SK-N-SH (cell line): ENCODE measurements around the gene MYO1H. TPM values are rescaled to one million over a fixed set of nuclear protein-coding genes. Genes with fewer than 3 reads are reported as not detected.

Source experiments
- CTCF ChIA-PET: fragments of 300-600, 350-600 bp; formaldehyde crosslinking; extraction: SDS; loops from one replicate; lab custom pipeline; 2021; lab: Yijun Ruan, JAX
- POLR2A ChIA-PET: fragments of 350-600 bp; sonication (Branson Sonifier 250); formaldehyde crosslinking; extraction: SDS; loops from one replicate; lab custom pipeline; 2020; ENCODE audit warnings: antibody characterized with exemption, inconsistent platforms; lab: Yijun Ruan, JAX
- DNase-seq: peaks from one replicate; pipeline ENCODE4 v3.0.0; 2012
- H2AFZ ChIP-seq: fragments of 200-600 bp; sonication (generic); 2 replicates; pipeline ENCODE4 v1.8.1; 2016; ENCODE audit warnings: antibody characterized with exemption, mild to moderate bottlenecking, low read depth
- H3F3A ChIP-seq: fragments of 200-600 bp; sonication (generic); replicated peaks from 2 replicates; pipeline ENCODE3; 2016; ENCODE audit warnings: antibody characterized with exemption, mild to moderate bottlenecking; ENCODE audit not compliant: insufficient read depth
- H3K27ac ChIP-seq, 2 experiments: fragments of 200-500 bp in 1 of 2; fragments of 200-600 bp in 1 of 2; sonication (Bioruptor generic) in 1 of 2; sonication (generic), shearing (Covaris generic) in 1 of 2; 2 replicates each; pipeline versions ENCODE4 v1.5.1 to v1.6.1; 2014 to 2016; ENCODE audit warnings: low read depth in 2 of 2, inconsistent platforms in 1 of 2, low read length in 1 of 2, mild to moderate bottlenecking in 1 of 2, mixed read lengths in 1 of 2
- H3K27me3 ChIP-seq: fragments of 200-600 bp; sonication (generic), shearing (Covaris generic); 2 replicates; pipeline ENCODE4 v1.6.1; 2016; ENCODE audit warnings: mixed run types; ENCODE audit not compliant: insufficient read depth
- H3K36me3 ChIP-seq, 2 experiments: fragments of 200-500 bp in 1 of 2; fragments of 200-600 bp in 1 of 2; sonication (Bioruptor generic) in 1 of 2; sonication (generic) in 1 of 2; replicated peaks in 1 of 2; 2 replicates each; pipeline versions ENCODE3 to v1.5.1; 2014 to 2016; ENCODE audit warnings: low read length in 1 of 2, mild to moderate bottlenecking in 1 of 2; ENCODE audit not compliant: insufficient read depth in 2 of 2, control insufficient read depth in 1 of 2
- H3K4me1 ChIP-seq, 2 experiments: fragments of 200-500 bp in 1 of 2; fragments of 200-600 bp in 1 of 2; sonication (Bioruptor generic) in 1 of 2; sonication (generic), shearing (Covaris generic) in 1 of 2; 2 replicates each; pipeline versions ENCODE4 v1.5.1 to v1.6.1; 2014 to 2016; ENCODE audit warnings: low read depth in 1 of 2, low read length in 1 of 2, mixed run types in 1 of 2; ENCODE audit not compliant: insufficient read depth in 2 of 2, control insufficient read depth in 1 of 2
- H3K4me2 ChIP-seq: fragments of 200-600 bp; sonication (generic), shearing (Covaris generic); 2 replicates; pipeline ENCODE4 v1.6.1; 2017; ENCODE audit warnings: mixed run types
- H3K4me3 ChIP-seq, 2 experiments: fragments of 200-500 bp in 1 of 2; fragments of 200-600 bp in 1 of 2; sonication (Bioruptor generic) in 1 of 2; sonication (generic), shearing (Covaris generic) in 1 of 2; 2 replicates each; pipeline versions ENCODE4 v1.5.1 to v1.8.1; 2014 to 2016; ENCODE audit warnings: low read depth in 2 of 2, inconsistent platforms in 1 of 2, low read length in 1 of 2, mild to moderate bottlenecking in 1 of 2, mixed read lengths in 1 of 2, moderate library complexity in 1 of 2
- H3K79me2 ChIP-seq: fragments of 200-600 bp; sonication (generic); 2 replicates; pipeline ENCODE4 v1.8.1; 2017; ENCODE audit warnings: mild to moderate bottlenecking; ENCODE audit not compliant: insufficient read depth
- H3K9ac ChIP-seq: fragments of 200-600 bp; sonication (generic); 2 replicates; pipeline ENCODE4 v1.6.1; 2017; ENCODE audit warnings: mixed run types
- H3K9me2 ChIP-seq: fragments of 200-600 bp; sonication (generic); 2 replicates; pipeline ENCODE4 v1.6.1; 2017; ENCODE audit warnings: mixed run types
- H3K9me3 ChIP-seq: fragments of 200-600 bp; sonication (generic); 2 replicates; pipeline ENCODE4 v1.6.1; 2017; ENCODE audit warnings: mixed run types, mild to moderate bottlenecking, moderate library complexity
- H4K20me1 ChIP-seq: fragments of 200-600 bp; sonication (generic); 2 replicates; pipeline ENCODE4 v1.6.1; 2017; ENCODE audit warnings: mild to moderate bottlenecking, mixed run types; ENCODE audit not compliant: insufficient read depth
- ELF1 ChIP-seq: IDR thresholded peaks from 2 replicates; pipeline ENCODE4 v1.4.0; 2012
- EP300 ChIP-seq, 2 experiments: IDR thresholded peaks; 2 replicates each; pipeline versions ENCODE4 v1.4.0 to v1.6.1; 2012; ENCODE audit warnings: borderline replicate concordance in 1 of 2, low read depth in 1 of 2, low read length in 1 of 2
- EZH2phosphoT487 ChIP-seq: fragments of 200-600 bp; sonication (generic); IDR thresholded peaks from 2 replicates; pipeline ENCODE4 v1.6.1; 2017; ENCODE audit warnings: low read depth, mixed run types, mild to moderate bottlenecking, antibody characterized with exemption, moderate library complexity, borderline replicate concordance
- FOXJ3 ChIP-seq: sonication (generic); formaldehyde crosslinking; IDR thresholded peaks from 2 replicates; pipeline ENCODE4 v1.5.1; 2020; ENCODE audit warnings: mild to moderate bottlenecking, missing genetic modification reagents
- FOXM1 ChIP-seq: IDR thresholded peaks from 2 replicates; pipeline ENCODE4 v1.4.0; 2012; ENCODE audit warnings: low read depth, mild to moderate bottlenecking
- GABPA ChIP-seq: IDR thresholded peaks from 2 replicates; pipeline ENCODE4 v1.4.0; 2012; ENCODE audit warnings: low read depth, mild to moderate bottlenecking
- GATA2 ChIP-seq: sonication (generic); formaldehyde crosslinking; IDR thresholded peaks from 2 replicates; pipeline ENCODE4 v1.5.0; 2020; ENCODE audit warnings: mild to moderate bottlenecking, missing genetic modification reagents
- IRF3 ChIP-seq: fragments of 150-350 bp; IDR thresholded peaks from 2 replicates; pipeline ENCODE4 v1.6.1; 2016; ENCODE audit warnings: mild to moderate bottlenecking, low read depth, low read length
- JUND ChIP-seq: IDR thresholded peaks from 2 replicates; pipeline ENCODE4 v1.4.0; 2012
- MEF2A ChIP-seq: IDR thresholded peaks from 2 replicates; pipeline ENCODE4 v1.4.0; 2012; ENCODE audit warnings: low read depth, borderline replicate concordance
- POLR2AphosphoS5 ChIP-seq: IDR thresholded peaks from 2 replicates; pipeline ENCODE4 v1.6.1; 2012; ENCODE audit warnings: low read depth, low read length
- REST ChIP-seq: IDR thresholded peaks from 2 replicates; pipeline ENCODE4 v1.6.1; 2012; ENCODE audit warnings: mild to moderate bottlenecking, low read depth, low read length, moderate library complexity
- RFX5 ChIP-seq: IDR thresholded peaks from 2 replicates; pipeline ENCODE4 v1.6.1; 2012; ENCODE audit warnings: mild to moderate bottlenecking, improper control_type of control experiment, low read length
- RXRA ChIP-seq: IDR thresholded peaks from 2 replicates; pipeline ENCODE4 v1.4.0; 2012; ENCODE audit warnings: low read depth, mild to moderate bottlenecking, borderline replicate concordance
- SIN3A ChIP-seq: IDR thresholded peaks from 2 replicates; pipeline ENCODE4 v1.6.1; 2012; ENCODE audit warnings: low read depth, mild to moderate bottlenecking, low read length, moderate library complexity, borderline replicate concordance
- SMC3 ChIP-seq: IDR thresholded peaks from 2 replicates; pipeline ENCODE4 v1.6.1; 2012; ENCODE audit warnings: low read depth, low read length, improper control_type of control experiment
- TAF1 ChIP-seq: IDR thresholded peaks from 2 replicates; pipeline ENCODE4 v1.6.1; 2012; ENCODE audit warnings: low read depth, mild to moderate bottlenecking, low read length, moderate library complexity, borderline replicate concordance
- TCF12 ChIP-seq: IDR thresholded peaks from 2 replicates; pipeline ENCODE4 v1.4.0; 2012
- TEAD4 ChIP-seq: IDR thresholded peaks from 2 replicates; pipeline ENCODE4 v1.4.0; 2012; ENCODE audit warnings: mild to moderate bottlenecking, borderline replicate concordance; ENCODE audit not compliant: insufficient read depth
- USF2 ChIP-seq: fragments of 150-350 bp; IDR thresholded peaks from 2 replicates; pipeline ENCODE4 v1.6.1; 2017; ENCODE audit warnings: antibody characterized with exemption, low read length, low read depth, borderline replicate concordance
- YY1 ChIP-seq: IDR thresholded peaks from 2 replicates; pipeline ENCODE4 v1.4.0; 2012; ENCODE audit warnings: low read depth, mild to moderate bottlenecking
- polyA plus RNA-seq, 3 experiments: library from polyadenylated mRNA; depleted of rRNA; stranded (reverse); fragments of >200 nt; gene quantifications; 2 replicates each; pipeline ENCODE4 v1.2.3, GENCODE V29; 2012
- TF ChIP-seq, protein P1 (sequence below): IDR thresholded peaks from 2 replicates; pipeline ENCODE4 v1.4.0; 2012; ENCODE audit warnings: low read depth

MYO1H gene
- polyA plus RNA-seq, 1 of the 3 experiments (the other 2 are of a cell fraction) = not detected

GRCh38 chr12:109494348-109494881 lies 146.7 kb downstream of the MYO1H start (continued):
- TF ChIP-seq TEAD4 = no peak

DNA sequence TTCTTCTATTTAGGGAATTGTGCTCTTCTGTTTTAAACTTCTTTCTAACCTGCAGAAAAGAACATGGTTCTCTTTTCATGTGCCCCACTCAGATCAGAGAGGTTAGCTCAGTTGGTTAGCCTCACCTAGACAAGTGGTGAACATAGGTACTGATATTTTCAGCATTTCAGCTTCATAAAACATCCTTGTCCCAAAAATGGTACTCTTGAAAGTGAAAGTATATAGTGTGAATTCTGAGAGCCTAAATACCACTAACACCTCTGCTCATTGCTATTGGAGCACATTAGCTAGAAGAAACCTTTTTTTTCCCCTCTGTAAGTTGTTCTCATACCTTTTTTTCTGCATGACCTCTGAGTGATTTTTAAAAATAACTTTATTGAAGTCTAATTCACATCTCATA lies 147.3 kb downstream of the MYO1H start:
- H3K4me1 ChIP-seq = no peaks in the 10 kb centered on the region
- no peak overlapping the region for H3K27ac ChIP-seq
- ChIA-PET CTCF (interaction anchor here (1.7 to 2.4 kb wide), 2 partner anchors 13 to 67 kb away, joined by 4 to 9 read pairs; no protein-coding TSS in a partner anchor), POLR2A (no interaction called here)
- no peak for DNase-seq
- H3K4me2 ChIP-seq = no peak overlapping the region
- H3K4me3 ChIP-seq = no peak overlapping the region
- no peaks in the 10 kb centered on the region for H3K79me2 ChIP-seq
- H3F3A ChIP-seq = no peaks in the 10 kb centered on the region
- H3K9ac ChIP-seq = no peak overlapping the region
- no peaks in the 10 kb centered on the region for H3K9me2 ChIP-seq
- H4K20me1 ChIP-seq = no peaks in the 10 kb centered on the region
- H3K36me3 ChIP-seq = peaks cover 31 to 77% of the 10 kb centered on the region in 2 experiments
- TF ChIP-seq RFX5 (no peak), YY1 (no peak), GABPA (no peak), TEAD4 (no peak), JUND (no peak), EZH2phosphoT487 (no peak), FOXJ3 (CRISPR knock-in tag) (no peak), MEF2A (no peak), POLR2AphosphoS5 (no peak), IRF3 (no peak), SIN3A (no peak), EP300 (IDR thresholded peaks at IDR 0.05; ENCODE audit: borderline replicate concordance in 1 of 2, low read depth in 1 of 2, low read length in 1 of 2) (no peak)
- TF ChIP-seq, protein P1, sequence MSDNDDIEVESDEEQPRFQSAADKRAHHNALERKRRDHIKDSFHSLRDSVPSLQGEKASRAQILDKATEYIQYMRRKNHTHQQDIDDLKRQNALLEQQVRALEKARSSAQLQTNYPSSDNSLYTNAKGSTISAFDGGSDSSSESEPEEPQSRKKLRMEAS = no peak
- no peaks in the 10 kb centered on the region for H3K9me3 ChIP-seq
- no peaks in the 10 kb centered on the region for H3K27me3 ChIP-seq
- no peak overlapping the region for H2AFZ ChIP-seq

DNA sequence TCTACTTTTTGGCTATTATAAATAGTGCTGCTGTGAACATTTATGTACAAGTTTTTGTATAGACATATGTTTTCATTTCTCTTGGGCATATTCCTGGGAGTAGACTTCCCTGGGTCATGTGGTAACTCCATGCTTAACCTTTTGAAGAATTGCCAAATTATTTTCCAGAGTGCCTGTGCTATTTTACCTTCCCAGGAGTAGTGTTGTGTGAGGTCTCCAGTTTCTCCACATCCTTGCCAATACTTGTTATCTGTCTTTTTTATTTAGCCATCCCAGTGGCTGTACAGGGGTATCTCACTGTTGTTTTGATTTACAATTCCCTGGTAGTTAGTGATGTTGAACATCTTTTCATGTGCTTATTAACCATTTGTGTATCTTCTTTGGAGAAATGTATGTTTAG lies 148.6 kb downstream of the MYO1H start:
- Histone ChIP-seq H3K9me2 (no peaks in the 10 kb centered on the region), H3K79me2 (no peaks in the 10 kb centered on the region), H3F3A (no peaks in the 10 kb centered on the region), H3K9ac (no peak overlapping the region), H3K36me3 (peaks cover 33 to 76% of the 10 kb centered on the region in 2 experiments), H3K4me3 (no peak overlapping the region), H3K4me2 (no peak overlapping the region), H3K27me3 (no peaks in the 10 kb centered on the region), H3K9me3 (no peaks in the 10 kb centered on the region), H2AFZ (no peak overlapping the region), H3K4me1 (no peaks in the 10 kb centered on the region), H4K20me1 (no peaks in the 10 kb centered on the region), H3K27ac (no peak overlapping the region)
- ChIA-PET POLR2A (no interaction called here), CTCF (no interaction called here)
- no peak for DNase-seq
- no peak for TF ChIP-seq TCF12
- no peak for TF ChIP-seq ELF1
- TF ChIP-seq RFX5 = no peak
- TF ChIP-seq SMC3 = no peak
- TF ChIP-seq RXRA = no peak
- no peak for TF ChIP-seq FOXJ3 (CRISPR knock-in tag)
- TF ChIP-seq GATA2 (CRISPR knock-in tag) = no peak
- no peak for TF ChIP-seq USF2
- no peak for TF ChIP-seq TAF1
- TF ChIP-seq REST = no peak
- no peak for TF ChIP-seq GABPA
- no peak for TF ChIP-seq FOXM1
